ENCODE results near the gene NLGN2. TPM values are rescaled to one million over a fixed set of nuclear protein-coding genes. Genes with fewer than 3 reads are reported as not detected.

The NLGN2 gene
- total RNA-seq, 1 donor from 2014 or later: 90.8 TPM

GRCh38 chr17:7411427-7411750, 3.7 kb downstream of the NLGN2 start:
- no peak for TF ChIP-seq CTCF (IDR thresholded peaks at IDR 0.05; ENCODE audit: partially characterized antibody, unreplicated experiment)
- peaks cover 14% of the 10 kb centered on the region for H3K27me3 Mint-ChIP-seq (ENCODE audit: unreplicated experiment)
- H3K9me3 Mint-ChIP-seq (ENCODE audit: unreplicated experiment): peaks cover 10% of the 10 kb centered on the region
- no peak overlapping the region for H3K27ac Mint-ChIP-seq (ENCODE audit: unreplicated experiment)
- no peak for DNase-seq
- peaks cover 18% of the 10 kb centered on the region for H3K36me3 Mint-ChIP-seq (ENCODE audit: unreplicated experiment)
- no peak overlapping the region for H3K4me3 Mint-ChIP-seq (ENCODE audit: unreplicated experiment)
- H3K4me1 Mint-ChIP-seq (ENCODE audit: low read depth, unreplicated experiment): peaks cover 13% of the 10 kb centered on the region

GRCh38 chr17:7413346-7413985, 5.8 kb downstream of the NLGN2 start:
- Mint-ChIP-seq H3K27me3 (ENCODE audit: unreplicated experiment) (peaks cover 19% of the 10 kb centered on the region), H3K4me1 (ENCODE audit: low read depth, unreplicated experiment) (peaks cover 6% of the 10 kb centered on the region), H3K36me3 (ENCODE audit: unreplicated experiment) (peaks cover 22% of the 10 kb centered on the region), H3K9me3 (ENCODE audit: unreplicated experiment) (peaks cover 15% of the 10 kb centered on the region), H3K27ac (ENCODE audit: unreplicated experiment) (no peak overlapping the region), H3K4me3 (ENCODE audit: unreplicated experiment) (peak overlapping the region; percentile 0)
- TF ChIP-seq CTCF (IDR thresholded peaks at IDR 0.05; ENCODE audit: partially characterized antibody, unreplicated experiment): no peak
- DNase-seq: no peak

GRCh38 chr17:7414837-7415236, 7.2 kb downstream of the NLGN2 start:
- no peak for DNase-seq
- H3K36me3 Mint-ChIP-seq (ENCODE audit: unreplicated experiment): peaks cover 12% of the 10 kb centered on the region
- H3K9me3 Mint-ChIP-seq (ENCODE audit: unreplicated experiment): peaks cover 15% of the 10 kb centered on the region
- peaks cover 10% of the 10 kb centered on the region for H3K4me1 Mint-ChIP-seq (ENCODE audit: low read depth, unreplicated experiment)
- H3K4me3 Mint-ChIP-seq (ENCODE audit: unreplicated experiment): no peak overlapping the region
- H3K27me3 Mint-ChIP-seq (ENCODE audit: unreplicated experiment): peaks cover 17% of the 10 kb centered on the region
- no peak for TF ChIP-seq CTCF (IDR thresholded peaks at IDR 0.05; ENCODE audit: partially characterized antibody, unreplicated experiment)
- no peak overlapping the region for H3K27ac Mint-ChIP-seq (ENCODE audit: unreplicated experiment)

GRCh38 chr17:7415784-7416183, 8.1 kb downstream of the NLGN2 start:
- peaks cover 7% of the 10 kb centered on the region for H3K36me3 Mint-ChIP-seq (ENCODE audit: unreplicated experiment)
- H3K9me3 Mint-ChIP-seq (ENCODE audit: unreplicated experiment): peaks cover 15% of the 10 kb centered on the region
- no peak overlapping the region for H3K27ac Mint-ChIP-seq (ENCODE audit: unreplicated experiment)
- peaks cover 14% of the 10 kb centered on the region for H3K4me1 Mint-ChIP-seq (ENCODE audit: low read depth, unreplicated experiment)
- no peak overlapping the region for H3K4me3 Mint-ChIP-seq (ENCODE audit: unreplicated experiment)
- peaks cover 15% of the 10 kb centered on the region for H3K27me3 Mint-ChIP-seq (ENCODE audit: unreplicated experiment)
- no peak for DNase-seq
- no peak for TF ChIP-seq CTCF (IDR thresholded peaks at IDR 0.05; ENCODE audit: partially characterized antibody, unreplicated experiment)

GRCh38 chr17:7416323-7416722, 8.7 kb downstream of the NLGN2 start:
- Mint-ChIP-seq H3K27ac (ENCODE audit: unreplicated experiment) (peak overlapping the region; percentile 25), H3K4me1 (ENCODE audit: low read depth, unreplicated experiment) (peaks cover 17% of the 10 kb centered on the region)
- DNase-seq: no peak

More at GRCh38 chr17:7416323-7416722, 8.7 kb downstream of the NLGN2 start:
- Mint-ChIP-seq H3K4me3 (ENCODE audit: unreplicated experiment) (peak overlapping the region; percentile 64), H3K9me3 (ENCODE audit: unreplicated experiment) (peaks cover 15% of the 10 kb centered on the region), H3K27me3 (ENCODE audit: unreplicated experiment) (peaks cover 15% of the 10 kb centered on the region), H3K36me3 (ENCODE audit: unreplicated experiment) (peaks cover 7% of the 10 kb centered on the region)
- TF ChIP-seq CTCF (IDR thresholded peaks at IDR 0.05; ENCODE audit: partially characterized antibody, unreplicated experiment): no peak
